Neural cell (in vitro differentiated cells): ENCODE measurements around the gene PLXNC1.

Experiments
- EP300 ChIP-seq: fragments of 450-650 bp; conservative IDR thresholded peaks from 2 replicates; pipeline ENCODE4 v1.6.1; 2014; ENCODE audit warnings: antibody characterized with exemption, mild to moderate bottlenecking, moderate library complexity; ENCODE audit not compliant: poor library complexity, severe bottlenecking
- RAD21 ChIP-seq: fragments of 450-650 bp; conservative IDR thresholded peaks from 2 replicates; pipeline ENCODE4 v1.6.1; 2014; ENCODE audit warnings: antibody characterized with exemption, mild to moderate bottlenecking, moderate library complexity
- TF ChIP-seq, protein P1 (sequence below): fragments of 450-650 bp; IDR thresholded peaks from 2 replicates; pipeline ENCODE4 v1.5.1; 2014; ENCODE audit warnings: antibody characterized with exemption, mild to moderate bottlenecking, moderate library complexity; ENCODE audit not compliant: poor library complexity, severe bottlenecking

GRCh38 chr12:94333396-94333795 lies 185.0 kb downstream of the PLXNC1 start:
- TF ChIP-seq RAD21 (no peak), EP300 (no peak)
- TF ChIP-seq, protein P1, sequence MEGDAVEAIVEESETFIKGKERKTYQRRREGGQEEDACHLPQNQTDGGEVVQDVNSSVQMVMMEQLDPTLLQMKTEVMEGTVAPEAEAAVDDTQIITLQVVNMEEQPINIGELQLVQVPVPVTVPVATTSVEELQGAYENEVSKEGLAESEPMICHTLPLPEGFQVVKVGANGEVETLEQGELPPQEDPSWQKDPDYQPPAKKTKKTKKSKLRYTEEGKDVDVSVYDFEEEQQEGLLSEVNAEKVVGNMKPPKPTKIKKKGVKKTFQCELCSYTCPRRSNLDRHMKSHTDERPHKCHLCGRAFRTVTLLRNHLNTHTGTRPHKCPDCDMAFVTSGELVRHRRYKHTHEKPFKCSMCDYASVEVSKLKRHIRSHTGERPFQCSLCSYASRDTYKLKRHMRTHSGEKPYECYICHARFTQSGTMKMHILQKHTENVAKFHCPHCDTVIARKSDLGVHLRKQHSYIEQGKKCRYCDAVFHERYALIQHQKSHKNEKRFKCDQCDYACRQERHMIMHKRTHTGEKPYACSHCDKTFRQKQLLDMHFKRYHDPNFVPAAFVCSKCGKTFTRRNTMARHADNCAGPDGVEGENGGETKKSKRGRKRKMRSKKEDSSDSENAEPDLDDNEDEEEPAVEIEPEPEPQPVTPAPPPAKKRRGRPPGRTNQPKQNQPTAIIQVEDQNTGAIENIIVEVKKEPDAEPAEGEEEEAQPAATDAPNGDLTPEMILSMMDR = no peak
